Measurements from ENCODE around the gene TDP1. TPM values are rescaled to one million over a fixed set of nuclear protein-coding genes. Genes with fewer than 3 reads are reported as not detected.

TDP1 gene
- total RNA-seq, 1 donor from 2014 or later = 6.5 TPM

- no peak for TF ChIP-seq CTCF (IDR thresholded peaks at IDR 0.05)
- no peak for ATAC-seq
- no peak overlapping the region for H3K27ac ChIP-seq
- H3K27me3 ChIP-seq = no peaks in the 10 kb centered on the region
- no peaks in the 10 kb centered on the region for H3K4me1 ChIP-seq
- H3K4me3 ChIP-seq = no peak overlapping the region
- intact Hi-C loops (cut with DNase I) = no loop called here
- DNase-seq = no peak
- H3K36me3 ChIP-seq = no peaks in the 10 kb centered on the region
- H3K9me3 ChIP-seq = no peaks in the 10 kb centered on the region
Observed at GRCh38 chr14:90039253-90040010, 83.7 kb downstream of the TDP1 start.

- Histone ChIP-seq H3K27me3 (no peaks in the 10 kb centered on the region), H3K4me3 (no peak overlapping the region), H3K27ac (no peak overlapping the region), H3K4me1 (no peaks in the 10 kb centered on the region), H3K36me3 (no peaks in the 10 kb centered on the region), H3K9me3 (no peaks in the 10 kb centered on the region)
- intact Hi-C loops (cut with DNase I) = no loop called here
- ATAC-seq (no peak), DNase-seq (no peak)
- no peak for TF ChIP-seq CTCF (IDR thresholded peaks at IDR 0.05)
Observed at GRCh38 chr14:90040411-90040810, 84.7 kb downstream of the TDP1 start.

GRCh38 chr14:90042496-90043252 is 86.9 kb downstream of the TDP1 start:
- Histone ChIP-seq H3K4me3 (no peak overlapping the region), H3K4me1 (no peaks in the 10 kb centered on the region), H3K27me3 (no peaks in the 10 kb centered on the region), H3K36me3 (no peaks in the 10 kb centered on the region), H3K9me3 (no peaks in the 10 kb centered on the region), H3K27ac (no peak overlapping the region)
- ATAC-seq (no peak), DNase-seq (no peak)
- TF ChIP-seq CTCF (IDR thresholded peaks at IDR 0.05) = no peak
- intact Hi-C loops (cut with DNase I) = no loop called here

GRCh38 chr14:90045616-90046015 is 89.9 kb downstream of the TDP1 start:
- Histone ChIP-seq H3K4me1 (no peaks in the 10 kb centered on the region), H3K9me3 (no peaks in the 10 kb centered on the region), H3K4me3 (no peak overlapping the region), H3K27ac (no peak overlapping the region), H3K27me3 (no peaks in the 10 kb centered on the region), H3K36me3 (no peaks in the 10 kb centered on the region)
- peak; percentile 46 for ATAC-seq
- TF ChIP-seq CTCF (IDR thresholded peaks at IDR 0.05) = no peak
- DNase-seq = no peak
- intact Hi-C loops (cut with DNase I) = no loop called here

- ATAC-seq = no peak
- Histone ChIP-seq H3K4me3 (no peak overlapping the region), H3K4me1 (no peaks in the 10 kb centered on the region), H3K27ac (no peak overlapping the region), H3K27me3 (peaks cover 20% of the 10 kb centered on the region), H3K36me3 (no peaks in the 10 kb centered on the region), H3K9me3 (no peaks in the 10 kb centered on the region)
- TF ChIP-seq CTCF (IDR thresholded peaks at IDR 0.05) = no peak
- intact Hi-C loops (cut with DNase I) = no loop called here
- DNase-seq = no peak
Observed at GRCh38 chr14:90049390-90049789, 93.7 kb downstream of the TDP1 start.
